T-helper 1 cell treated with Interleukin-12 subunit alpha and Interleukin-12 subunit beta and Interleukin-4 antibody, amounts not matched to agents 30 ng/mL and 1 ng/mL, for 36 hours (primary cell): ENCODE results near the gene NDRG3. TPM values are rescaled to one million over a fixed set of nuclear protein-coding genes. Genes with fewer than 3 reads are reported as not detected.

Experiments used
- intact Hi-C: fragments of 100-400 bp; cut with micrococcal nuclease; formaldehyde crosslinking; loops from one replicate; pipeline ENCODE4 v1.15.1; 2024
- total RNA-seq: library from RNA; stranded (reverse); gene quantifications from 2 replicates; pipeline ENCODE4 v1.2.3, GENCODE V29; 2022

NDRG3 gene
- total RNA-seq = 26.5 and 27.2 TPM in 2 replicates

GRCh38 chr20:36745927-36746659 lies at the start of gene NDRG3:
TSS of gene NDRG3 (minus strand) at chr20:36746090. CDS start at chr20:36721735, 24,355 bp downstream.
- intact Hi-C loops = loop anchor here (1.0 to 10.0 kb wide), 9 partner anchors 13 to 794 kb away; partner anchors contain the start of genes DSN1, RAB5IF, RBL1 and SCAND1

- intact Hi-C loops = no loop called here
Observed at GRCh38 chr20:36794116-36794474, 48.2 kb upstream of the NDRG3 start.

DNA sequence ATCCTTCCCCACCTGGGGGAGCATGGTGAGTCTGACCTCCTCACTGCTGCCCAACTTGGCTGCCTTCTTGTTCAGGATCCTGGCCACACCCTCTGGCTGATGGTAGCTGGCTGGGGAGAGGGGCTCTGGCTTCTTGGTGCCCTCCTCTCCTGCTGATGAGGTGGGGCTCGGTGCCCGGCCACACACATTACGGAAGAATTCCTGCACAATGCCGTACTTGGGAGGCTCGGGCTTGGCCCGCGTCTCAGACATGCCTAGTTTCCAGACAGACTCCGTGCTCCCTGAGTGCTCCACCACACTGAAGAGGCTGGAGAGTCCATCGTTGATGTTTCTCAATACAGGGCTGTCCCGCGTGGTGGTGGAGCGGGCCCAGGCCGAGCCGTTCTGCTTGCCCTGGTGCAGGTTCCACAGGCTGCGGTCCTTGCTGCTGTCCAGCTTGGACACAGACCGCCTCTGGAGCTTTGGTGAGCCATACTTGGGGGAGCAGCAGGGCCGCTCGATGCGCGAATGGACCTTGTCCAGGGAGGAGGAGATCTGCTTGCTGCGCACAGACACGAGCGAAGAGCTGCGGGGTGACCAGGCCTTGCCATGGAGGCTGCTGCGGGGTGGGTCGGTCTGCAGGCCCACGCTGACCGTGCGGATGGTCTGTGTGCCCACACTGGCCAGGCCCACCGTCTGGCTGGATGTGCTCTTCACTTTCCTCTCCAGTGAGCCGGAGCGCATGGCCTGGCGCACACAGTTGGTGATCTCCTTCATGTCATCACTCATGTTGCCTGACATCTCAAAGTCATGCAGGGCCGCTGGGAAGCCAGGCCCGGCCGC lies 47.6 kb upstream of the NDRG3 start:
- intact Hi-C loops = no loop called here

GRCh38 chr20:36792422-36792821 lies 46.5 kb upstream of the NDRG3 start:
- intact Hi-C loops = no loop called here

DNA sequence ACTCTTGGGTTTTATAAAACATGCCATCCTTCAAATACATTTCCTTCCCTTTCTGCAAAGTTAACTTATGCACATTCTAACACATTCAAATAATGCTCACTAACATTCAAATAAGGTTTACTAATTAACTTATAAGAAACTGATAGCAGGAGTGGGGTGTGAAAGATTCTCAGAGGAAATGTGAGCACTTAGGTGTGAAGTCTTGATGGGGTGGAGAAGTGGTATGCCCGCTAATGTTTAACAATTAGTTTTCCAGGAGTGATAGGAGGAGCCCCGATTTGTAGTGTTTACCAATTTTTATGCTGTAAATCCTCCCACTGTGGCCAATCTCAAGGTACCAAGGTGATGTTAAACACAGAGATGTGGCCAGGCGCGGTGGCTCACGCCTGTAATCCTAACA lies 46.0 kb upstream of the NDRG3 start:
- intact Hi-C loops = no loop called here

DNA sequence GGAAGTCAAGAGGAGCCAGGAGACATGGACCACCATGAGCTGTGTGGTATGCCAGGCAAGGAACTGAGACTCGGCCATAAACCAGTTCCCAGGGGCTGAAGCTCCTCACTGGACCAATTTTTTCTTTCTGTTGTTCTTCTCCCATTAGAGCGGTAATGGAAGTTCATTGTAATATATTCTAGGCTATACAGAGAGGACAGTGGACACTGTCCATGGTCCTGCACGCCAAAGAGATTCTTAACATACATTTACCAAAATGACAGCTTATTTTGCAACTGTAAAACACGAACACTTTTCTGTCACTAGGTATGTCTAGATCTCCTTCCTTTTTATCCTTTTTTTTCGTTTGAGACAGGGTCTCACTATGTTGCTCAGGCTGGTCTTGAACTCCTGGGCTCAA lies 40.8 kb upstream of the NDRG3 start:
- intact Hi-C loops = no loop called here

- intact Hi-C loops = no loop called here
Observed at GRCh38 chr20:36786246-36786645, 40.4 kb upstream of the NDRG3 start.

- intact Hi-C loops = no loop called here
Observed at GRCh38 chr20:36785308-36785707, 39.4 kb upstream of the NDRG3 start.

DNA sequence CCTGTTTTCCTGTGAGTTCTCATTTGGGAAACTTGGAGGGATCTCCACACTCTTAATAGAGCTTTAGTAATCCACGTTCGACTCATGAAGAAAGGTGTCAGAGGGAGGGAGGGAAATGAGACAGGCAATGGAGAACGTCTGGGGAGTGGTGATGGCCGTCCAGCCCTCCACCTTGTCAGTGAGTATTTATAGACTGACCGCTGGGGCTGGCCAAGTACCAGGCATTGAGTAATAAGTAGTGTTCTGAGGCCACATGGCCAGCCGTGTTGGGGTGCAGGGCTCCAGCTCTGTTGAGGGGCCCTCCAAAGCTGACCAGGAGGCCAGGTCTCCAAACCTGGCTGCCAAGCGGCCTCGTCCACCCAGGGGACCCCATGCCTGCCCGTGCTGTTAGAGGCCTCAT lies 39.0 kb upstream of the NDRG3 start:
- intact Hi-C loops = no loop called here

DNA sequence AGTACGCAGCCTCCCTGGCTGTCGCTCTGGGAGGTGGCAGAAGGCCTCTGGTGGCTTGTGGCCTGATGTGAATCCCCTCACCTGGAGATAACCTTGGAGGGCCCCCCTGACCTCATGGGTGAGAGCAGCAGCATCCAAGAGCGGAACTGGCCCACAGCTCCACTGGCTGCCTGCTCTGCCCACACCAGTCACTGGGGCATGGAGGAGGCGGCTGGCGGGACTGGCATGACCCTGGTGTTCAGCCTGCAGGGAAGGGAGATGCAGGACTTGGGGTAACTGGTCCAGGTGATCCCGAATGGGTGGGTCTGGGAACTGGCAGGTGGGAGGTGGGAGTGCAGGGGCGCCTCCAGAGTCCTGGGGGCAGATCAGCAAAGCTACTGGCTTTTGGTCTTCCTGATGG lies 38.2 kb upstream of the NDRG3 start:
- intact Hi-C loops = no loop called here

- intact Hi-C loops = no loop called here
Observed at GRCh38 chr20:36779656-36780025, 33.8 kb upstream of the NDRG3 start.

DNA sequence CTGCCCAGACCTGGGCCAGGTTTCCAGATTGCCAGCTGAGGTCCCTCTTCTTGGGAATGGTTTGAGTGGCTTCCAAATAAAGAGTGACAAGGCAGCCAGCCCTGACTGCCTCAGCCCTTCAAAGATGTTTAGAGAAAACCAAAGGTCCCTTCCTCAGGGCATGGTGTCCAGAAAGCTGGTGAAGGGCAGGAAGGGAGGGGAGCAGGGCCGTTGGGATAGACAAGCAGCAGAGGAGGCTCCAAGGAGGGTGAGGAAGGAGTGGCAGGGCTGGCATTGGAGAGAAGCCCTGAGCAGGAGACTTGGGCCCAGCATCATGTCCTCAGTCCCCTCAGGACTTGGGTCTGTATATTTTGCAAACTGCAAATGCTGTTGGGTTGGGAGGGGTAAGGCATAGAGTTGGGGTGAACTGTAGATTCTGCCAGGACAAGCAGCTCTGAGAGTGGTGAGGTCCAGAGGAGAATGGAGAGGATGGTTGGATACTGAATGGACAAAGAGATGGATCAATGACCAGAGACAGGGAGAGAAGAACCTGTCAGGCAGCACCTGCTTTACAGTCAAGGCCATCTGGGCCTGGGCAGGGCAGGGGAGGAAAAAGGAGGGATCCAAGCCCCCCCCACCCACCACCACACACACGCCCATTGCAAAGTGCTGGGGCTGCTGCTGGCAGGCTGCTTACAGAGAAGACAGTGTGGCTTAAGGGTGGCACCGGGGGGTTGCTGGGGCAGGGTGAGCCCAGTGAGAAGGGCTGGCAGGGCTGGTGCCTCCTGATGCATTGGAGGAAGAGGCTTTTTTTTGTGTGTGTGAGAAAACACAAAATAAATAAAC lies 33.2 kb upstream of the NDRG3 start:
- intact Hi-C loops = no loop called here

GRCh38 chr20:36777576-36777975 lies 31.7 kb upstream of the NDRG3 start:
- intact Hi-C loops = no loop called here

GRCh38 chr20:36777167-36777566 lies 31.3 kb upstream of the NDRG3 start:
- intact Hi-C loops = no loop called here

- intact Hi-C loops = no loop called here
Observed at GRCh38 chr20:36775826-36776225, 29.9 kb upstream of the NDRG3 start.

DNA sequence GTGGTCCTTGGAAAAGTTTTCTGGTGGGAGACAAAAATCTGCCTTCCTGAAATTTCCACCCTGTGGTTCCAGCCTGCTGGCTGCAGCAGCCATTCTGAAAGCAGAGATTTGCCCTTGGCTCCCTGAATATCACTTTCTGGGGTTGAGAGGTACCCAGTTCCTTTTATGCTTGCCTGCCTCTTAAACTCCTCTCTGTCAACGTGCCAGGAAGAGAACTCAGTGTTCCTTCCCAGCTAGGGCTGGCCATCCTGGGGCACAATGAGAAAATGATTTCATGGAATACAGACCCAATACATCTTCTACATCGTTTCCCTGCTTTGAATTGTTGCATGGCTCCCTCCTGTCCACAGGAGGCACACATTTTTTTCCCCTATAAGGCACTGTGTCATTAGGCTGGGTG lies 29.3 kb upstream of the NDRG3 start:
- intact Hi-C loops = no loop called here

- intact Hi-C loops = loop anchor here (1.0 to 5.0 kb wide), 11 partner anchors 27 to 1156 kb away; partner anchors contain the start of genes NDRG3, RAB5IF, RBL1 and SAMHD1
Observed at GRCh38 chr20:36773597-36774390, 27.9 kb upstream of the NDRG3 start, which contains the start of gene DSN1. TSS of gene DSN1 (minus strand) at chr20:36773763. CDS start at chr20:36771458, 2,305 bp downstream.

GRCh38 chr20:36773107-36773596 lies 27.3 kb upstream of the NDRG3 start:
- intact Hi-C loops = loop anchor here (1.0 to 5.0 kb wide), 11 partner anchors 27 to 1156 kb away; partner anchors contain the start of genes NDRG3, RAB5IF, RBL1 and SAMHD1

DNA sequence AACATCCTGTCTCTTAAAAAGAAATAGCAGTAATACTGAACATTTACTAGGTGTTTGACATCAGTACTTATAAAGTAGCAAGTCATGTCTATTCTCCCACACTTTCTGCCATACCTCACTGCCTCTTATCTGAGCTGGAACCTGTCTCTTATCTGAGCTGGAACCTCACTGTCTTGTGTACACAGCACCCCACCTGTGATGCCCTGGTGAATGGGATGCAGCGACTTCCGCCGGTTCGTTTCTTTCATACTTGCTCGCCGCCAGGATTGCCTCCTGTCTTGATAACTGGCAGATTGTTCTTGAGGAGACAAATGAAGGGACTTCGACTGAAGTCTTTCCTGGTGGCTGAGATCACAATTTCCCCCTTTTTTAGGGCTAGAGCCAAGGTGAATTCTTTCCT lies 24.8 kb upstream of the NDRG3 start:
- intact Hi-C loops = loop anchor here (5.0 kb wide), 3 partner anchors 263 to 1153 kb away; partner anchors contain the start of genes RBL1 and SPAG4

- intact Hi-C loops = no loop called here
Observed at GRCh38 chr20:36768768-36769430, 23.0 kb upstream of the NDRG3 start.
